ENCODE data around the gene PLXNA3.

The PLXNA3 gene

DNA sequence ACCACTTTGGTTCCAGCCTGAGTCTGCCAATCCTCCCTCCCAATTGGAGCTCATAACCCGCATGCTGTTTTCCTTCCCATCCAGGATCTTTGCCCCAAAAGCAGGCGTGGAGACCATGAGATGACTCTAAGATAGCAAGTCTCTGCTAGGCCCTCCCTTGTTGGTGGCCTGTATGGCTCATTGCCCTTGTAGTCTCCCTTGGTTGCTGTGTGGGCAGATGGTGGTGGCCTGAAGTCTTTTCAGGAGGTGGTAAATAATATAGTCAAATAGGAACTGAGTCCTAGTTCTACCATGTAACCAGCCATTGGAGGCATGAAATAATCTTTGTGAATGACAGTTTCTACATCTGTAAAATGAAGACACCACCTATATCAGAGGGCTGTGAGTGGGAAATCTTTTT, 28.4 kb upstream of the PLXNA3 start:
- Histone ChIP-seq H4K20me1 (ENCODE audit: low read depth, low read length) (no peaks in the 10 kb centered on the region), H3K4me3 (ENCODE audit: insufficient read depth, low read length, poor library complexity, severe bottlenecking) (no peak overlapping the region), H3K9me2 (replicated peaks; ENCODE audit: insufficient read depth, low read length) (no peaks in the 10 kb centered on the region), H3K79me2 (ENCODE audit: insufficient read depth, low read length) (peaks cover 9% of the 10 kb centered on the region; the same call in 1 of the 2 replicates), H3K9ac (ENCODE audit: low read length) (peak overlapping the region; percentile 78; the same call in 1 of the 2 replicates), H3F3A (ENCODE audit: insufficient read depth) (no peaks in the 10 kb centered on the region), H3K27ac (ENCODE audit: low read depth, low read length) (no peak overlapping the region), H3K36me3 (ENCODE audit: low read length) (no peaks in the 10 kb centered on the region), H3K4me2 (ENCODE audit: low read depth, low read length, poor library complexity, severe bottlenecking) (peak overlapping the region; percentile 80), H3K27me3 (ENCODE audit: low read length) (no peaks in the 10 kb centered on the region), H3K9me3 (ENCODE audit: insufficient read depth, low read length) (no peaks in the 10 kb centered on the region), H2AFZ (ENCODE audit: low read depth, low read length, severe bottlenecking) (no peak overlapping the region)
- no peak for TF ChIP-seq EZH2phosphoT487 (conservative IDR thresholded peaks at IDR 0.05; ENCODE audit: low read length)
- TF ChIP-seq, protein P1, sequence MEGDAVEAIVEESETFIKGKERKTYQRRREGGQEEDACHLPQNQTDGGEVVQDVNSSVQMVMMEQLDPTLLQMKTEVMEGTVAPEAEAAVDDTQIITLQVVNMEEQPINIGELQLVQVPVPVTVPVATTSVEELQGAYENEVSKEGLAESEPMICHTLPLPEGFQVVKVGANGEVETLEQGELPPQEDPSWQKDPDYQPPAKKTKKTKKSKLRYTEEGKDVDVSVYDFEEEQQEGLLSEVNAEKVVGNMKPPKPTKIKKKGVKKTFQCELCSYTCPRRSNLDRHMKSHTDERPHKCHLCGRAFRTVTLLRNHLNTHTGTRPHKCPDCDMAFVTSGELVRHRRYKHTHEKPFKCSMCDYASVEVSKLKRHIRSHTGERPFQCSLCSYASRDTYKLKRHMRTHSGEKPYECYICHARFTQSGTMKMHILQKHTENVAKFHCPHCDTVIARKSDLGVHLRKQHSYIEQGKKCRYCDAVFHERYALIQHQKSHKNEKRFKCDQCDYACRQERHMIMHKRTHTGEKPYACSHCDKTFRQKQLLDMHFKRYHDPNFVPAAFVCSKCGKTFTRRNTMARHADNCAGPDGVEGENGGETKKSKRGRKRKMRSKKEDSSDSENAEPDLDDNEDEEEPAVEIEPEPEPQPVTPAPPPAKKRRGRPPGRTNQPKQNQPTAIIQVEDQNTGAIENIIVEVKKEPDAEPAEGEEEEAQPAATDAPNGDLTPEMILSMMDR (IDR thresholded peaks at IDR 0.05; ENCODE audit: insufficient read depth, low read length, poor library complexity, severe bottlenecking), result no peak

DNA sequence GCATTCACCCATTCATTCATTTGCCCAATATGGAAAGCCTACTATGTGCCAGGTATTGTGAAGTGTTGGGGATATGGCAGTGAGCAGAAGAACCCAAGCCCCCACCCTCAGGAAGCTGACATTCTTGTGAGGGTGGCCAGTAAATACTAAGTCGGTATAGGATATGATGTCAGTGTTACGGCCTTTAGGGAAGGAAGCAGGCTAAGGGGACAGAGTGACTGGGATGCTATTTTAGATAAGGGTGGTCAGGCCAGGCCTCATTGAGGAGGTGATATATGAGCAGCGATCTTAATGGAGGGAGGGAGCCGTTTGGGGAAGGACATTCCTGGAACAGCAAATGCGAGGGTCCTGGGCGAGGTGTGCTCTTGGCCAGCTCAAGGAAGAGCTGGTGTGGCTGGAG, 27.6 kb upstream of the PLXNA3 start:
- no peaks in the 10 kb centered on the region for H3K9me3 ChIP-seq (ENCODE audit: insufficient read depth, low read length)
- H3K36me3 ChIP-seq (ENCODE audit: low read length), result no peaks in the 10 kb centered on the region
- no peak overlapping the region for H3K4me2 ChIP-seq (ENCODE audit: low read depth, low read length, poor library complexity, severe bottlenecking)
- no peak overlapping the region for H3K4me3 ChIP-seq (ENCODE audit: insufficient read depth, low read length, poor library complexity, severe bottlenecking)
- no peak overlapping the region for H3K9ac ChIP-seq (ENCODE audit: low read length)
- no peaks in the 10 kb centered on the region for H3K9me2 ChIP-seq (replicated peaks; ENCODE audit: insufficient read depth, low read length)
- no peaks in the 10 kb centered on the region for H3K27me3 ChIP-seq (ENCODE audit: low read length)
- H3K27ac ChIP-seq (ENCODE audit: low read depth, low read length), result no peak overlapping the region
- H2AFZ ChIP-seq (ENCODE audit: low read depth, low read length, severe bottlenecking), result no peak overlapping the region
- H3K79me2 ChIP-seq (ENCODE audit: insufficient read depth, low read length), result peaks cover 9% of the 10 kb centered on the region; the same call in 1 of the 2 replicates
- no peaks in the 10 kb centered on the region for H4K20me1 ChIP-seq (ENCODE audit: low read depth, low read length)
- no peaks in the 10 kb centered on the region for H3F3A ChIP-seq (ENCODE audit: insufficient read depth)
- TF ChIP-seq EZH2phosphoT487 (conservative IDR thresholded peaks at IDR 0.05; ENCODE audit: low read length), result no peak
- TF ChIP-seq, protein P1 (IDR thresholded peaks at IDR 0.05; ENCODE audit: insufficient read depth, low read length, poor library complexity, severe bottlenecking), result no peak

DNA sequence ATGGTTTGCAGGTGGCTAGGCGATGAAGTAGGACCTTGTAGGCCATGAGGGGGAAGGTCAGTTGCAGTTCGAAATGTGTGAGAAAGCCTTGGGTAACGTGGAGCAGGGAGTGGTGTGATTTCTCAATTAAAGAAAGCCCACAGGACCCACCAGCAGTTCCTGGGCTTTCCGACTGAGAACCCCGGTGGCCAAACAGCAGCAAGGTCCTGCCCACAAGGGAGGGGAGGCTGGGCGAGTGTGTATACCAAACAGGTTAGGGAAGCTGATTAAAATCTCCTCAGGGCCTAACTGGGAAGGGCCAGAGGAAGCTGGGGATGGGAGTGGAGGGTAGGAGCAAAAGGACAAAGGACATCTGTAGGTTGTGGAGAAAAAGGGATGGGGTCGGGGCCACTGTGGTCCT, 27.2 kb upstream of the PLXNA3 start:
- Histone ChIP-seq H3K79me2 (ENCODE audit: insufficient read depth, low read length) (peaks cover 9% of the 10 kb centered on the region; the same call in 1 of the 2 replicates), H3K27ac (ENCODE audit: low read depth, low read length) (no peak overlapping the region), H2AFZ (ENCODE audit: low read depth, low read length, severe bottlenecking) (no peak overlapping the region), H3F3A (ENCODE audit: insufficient read depth) (0 out of 2 replicates have a peak, but pooled peaks cover under 1% of the 10 kb centered on the region), H4K20me1 (ENCODE audit: low read depth, low read length) (no peaks in the 10 kb centered on the region), H3K27me3 (ENCODE audit: low read length) (no peaks in the 10 kb centered on the region), H3K9me3 (ENCODE audit: insufficient read depth, low read length) (no peaks in the 10 kb centered on the region), H3K9me2 (replicated peaks; ENCODE audit: insufficient read depth, low read length) (no peaks in the 10 kb centered on the region), H3K4me3 (ENCODE audit: insufficient read depth, low read length, poor library complexity, severe bottlenecking) (no peak overlapping the region), H3K4me2 (ENCODE audit: low read depth, low read length, poor library complexity, severe bottlenecking) (no peak overlapping the region), H3K36me3 (ENCODE audit: low read length) (no peaks in the 10 kb centered on the region), H3K9ac (ENCODE audit: low read length) (no peak overlapping the region)
- TF ChIP-seq, protein P1 (IDR thresholded peaks at IDR 0.05; ENCODE audit: insufficient read depth, low read length, poor library complexity, severe bottlenecking), result no peak
- TF ChIP-seq EZH2phosphoT487 (conservative IDR thresholded peaks at IDR 0.05; ENCODE audit: low read length), result no peak
